ENCODE data around the gene PDXK. TPM values are rescaled to one million over a fixed set of nuclear protein-coding genes. Genes with fewer than 3 reads are reported as not detected.

The PDXK gene
- polyA plus RNA-seq, 1 donor from 2014 or later, result 22.8 TPM

DNA sequence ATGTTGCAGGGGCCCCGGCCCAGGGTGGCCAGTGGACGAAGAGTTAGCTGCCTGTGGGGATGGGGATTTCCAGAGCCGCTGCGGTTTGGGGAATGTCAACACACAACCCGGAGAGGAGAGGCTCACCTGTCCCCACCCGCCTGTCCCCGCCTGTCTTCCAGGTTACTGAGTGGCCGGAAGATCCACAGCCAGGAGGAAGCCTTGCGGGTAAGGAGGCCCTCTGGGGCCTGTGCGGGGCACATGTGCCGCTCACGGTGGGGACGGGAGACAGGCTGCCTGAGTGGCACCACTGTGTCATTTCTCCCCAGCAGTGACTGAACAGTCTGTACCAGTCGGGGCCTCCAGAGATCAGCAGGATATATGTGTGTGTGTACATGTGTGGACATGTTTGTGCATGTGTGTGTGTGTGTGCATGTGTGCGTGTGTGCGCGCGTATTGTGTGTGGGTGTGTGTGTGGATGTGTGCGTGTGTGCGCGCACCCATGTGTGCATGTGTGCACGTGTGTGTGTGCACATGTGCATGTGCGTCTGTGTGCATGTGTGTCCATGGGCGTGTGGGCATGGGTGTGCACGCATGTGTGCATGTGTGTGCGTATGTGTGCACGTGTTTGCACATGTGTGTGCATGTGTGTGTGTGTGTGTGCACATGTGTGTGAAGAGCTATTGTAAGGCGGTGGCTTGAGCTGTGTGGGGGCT lies 31.6 kb downstream of the PDXK start:
- Histone ChIP-seq H3K9me2 (ENCODE audit: insufficient read depth, low read length) (no peaks in the 10 kb centered on the region), H3K27me3 (ENCODE audit: insufficient read depth, low read depth, low read length) (no peaks in the 10 kb centered on the region), H4K20me1 (ENCODE audit: insufficient read depth) (no peaks in the 10 kb centered on the region), H3K79me2 (replicated peaks; ENCODE audit: insufficient read depth, low read length) (no peaks in the 10 kb centered on the region), H3K9ac (ENCODE audit: low read length) (no peak overlapping the region), H3F3A (ENCODE audit: insufficient read depth, low read length, poor library complexity, severe bottlenecking) (no peaks in the 10 kb centered on the region), H3K4me3 (ENCODE audit: low read length) (no peak overlapping the region), H3K9me3 (ENCODE audit: low read length) (no peaks in the 10 kb centered on the region), H2AFZ (ENCODE audit: low read depth, low read length) (no peak overlapping the region), H3K36me3 (ENCODE audit: insufficient read depth, low read length) (no peaks in the 10 kb centered on the region), H3K27ac (ENCODE audit: low read length) (no peak overlapping the region), H3K4me2 (ENCODE audit: low read length) (no peak overlapping the region)
- TF ChIP-seq EZH2 (IDR thresholded peaks at IDR 0.05; ENCODE audit: borderline replicate concordance, insufficient read depth, low read length, poor library complexity, severe bottlenecking), result no peak
- TF ChIP-seq TAF1 (IDR thresholded peaks at IDR 0.05; ENCODE audit: low read depth), result no peak
- TF ChIP-seq, protein P1, sequence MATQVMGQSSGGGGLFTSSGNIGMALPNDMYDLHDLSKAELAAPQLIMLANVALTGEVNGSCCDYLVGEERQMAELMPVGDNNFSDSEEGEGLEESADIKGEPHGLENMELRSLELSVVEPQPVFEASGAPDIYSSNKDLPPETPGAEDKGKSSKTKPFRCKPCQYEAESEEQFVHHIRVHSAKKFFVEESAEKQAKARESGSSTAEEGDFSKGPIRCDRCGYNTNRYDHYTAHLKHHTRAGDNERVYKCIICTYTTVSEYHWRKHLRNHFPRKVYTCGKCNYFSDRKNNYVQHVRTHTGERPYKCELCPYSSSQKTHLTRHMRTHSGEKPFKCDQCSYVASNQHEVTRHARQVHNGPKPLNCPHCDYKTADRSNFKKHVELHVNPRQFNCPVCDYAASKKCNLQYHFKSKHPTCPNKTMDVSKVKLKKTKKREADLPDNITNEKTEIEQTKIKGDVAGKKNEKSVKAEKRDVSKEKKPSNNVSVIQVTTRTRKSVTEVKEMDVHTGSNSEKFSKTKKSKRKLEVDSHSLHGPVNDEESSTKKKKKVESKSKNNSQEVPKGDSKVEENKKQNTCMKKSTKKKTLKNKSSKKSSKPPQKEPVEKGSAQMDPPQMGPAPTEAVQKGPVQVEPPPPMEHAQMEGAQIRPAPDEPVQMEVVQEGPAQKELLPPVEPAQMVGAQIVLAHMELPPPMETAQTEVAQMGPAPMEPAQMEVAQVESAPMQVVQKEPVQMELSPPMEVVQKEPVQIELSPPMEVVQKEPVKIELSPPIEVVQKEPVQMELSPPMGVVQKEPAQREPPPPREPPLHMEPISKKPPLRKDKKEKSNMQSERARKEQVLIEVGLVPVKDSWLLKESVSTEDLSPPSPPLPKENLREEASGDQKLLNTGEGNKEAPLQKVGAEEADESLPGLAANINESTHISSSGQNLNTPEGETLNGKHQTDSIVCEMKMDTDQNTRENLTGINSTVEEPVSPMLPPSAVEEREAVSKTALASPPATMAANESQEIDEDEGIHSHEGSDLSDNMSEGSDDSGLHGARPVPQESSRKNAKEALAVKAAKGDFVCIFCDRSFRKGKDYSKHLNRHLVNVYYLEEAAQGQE (IDR thresholded peaks at IDR 0.05; ENCODE audit: borderline replicate concordance), result no peak
- no peak for TF ChIP-seq RAD21 (conservative IDR thresholded peaks at IDR 0.05)
- TF ChIP-seq POLR2AphosphoS5 (IDR thresholded peaks at IDR 0.05), result no peak
- TF ChIP-seq SMC3 (conservative IDR thresholded peaks at IDR 0.05; ENCODE audit: poor library complexity), result no peak
- no peak for TF ChIP-seq EP300 (conservative IDR thresholded peaks at IDR 0.05; ENCODE audit: poor library complexity, severe bottlenecking)
- TF ChIP-seq, protein P2, sequence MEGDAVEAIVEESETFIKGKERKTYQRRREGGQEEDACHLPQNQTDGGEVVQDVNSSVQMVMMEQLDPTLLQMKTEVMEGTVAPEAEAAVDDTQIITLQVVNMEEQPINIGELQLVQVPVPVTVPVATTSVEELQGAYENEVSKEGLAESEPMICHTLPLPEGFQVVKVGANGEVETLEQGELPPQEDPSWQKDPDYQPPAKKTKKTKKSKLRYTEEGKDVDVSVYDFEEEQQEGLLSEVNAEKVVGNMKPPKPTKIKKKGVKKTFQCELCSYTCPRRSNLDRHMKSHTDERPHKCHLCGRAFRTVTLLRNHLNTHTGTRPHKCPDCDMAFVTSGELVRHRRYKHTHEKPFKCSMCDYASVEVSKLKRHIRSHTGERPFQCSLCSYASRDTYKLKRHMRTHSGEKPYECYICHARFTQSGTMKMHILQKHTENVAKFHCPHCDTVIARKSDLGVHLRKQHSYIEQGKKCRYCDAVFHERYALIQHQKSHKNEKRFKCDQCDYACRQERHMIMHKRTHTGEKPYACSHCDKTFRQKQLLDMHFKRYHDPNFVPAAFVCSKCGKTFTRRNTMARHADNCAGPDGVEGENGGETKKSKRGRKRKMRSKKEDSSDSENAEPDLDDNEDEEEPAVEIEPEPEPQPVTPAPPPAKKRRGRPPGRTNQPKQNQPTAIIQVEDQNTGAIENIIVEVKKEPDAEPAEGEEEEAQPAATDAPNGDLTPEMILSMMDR (IDR thresholded peaks at IDR 0.05; ENCODE audit: poor library complexity, severe bottlenecking), result no peak
- TF ChIP-seq MXI1 (conservative IDR thresholded peaks at IDR 0.05; ENCODE audit: poor library complexity, severe bottlenecking), result no peak

DNA sequence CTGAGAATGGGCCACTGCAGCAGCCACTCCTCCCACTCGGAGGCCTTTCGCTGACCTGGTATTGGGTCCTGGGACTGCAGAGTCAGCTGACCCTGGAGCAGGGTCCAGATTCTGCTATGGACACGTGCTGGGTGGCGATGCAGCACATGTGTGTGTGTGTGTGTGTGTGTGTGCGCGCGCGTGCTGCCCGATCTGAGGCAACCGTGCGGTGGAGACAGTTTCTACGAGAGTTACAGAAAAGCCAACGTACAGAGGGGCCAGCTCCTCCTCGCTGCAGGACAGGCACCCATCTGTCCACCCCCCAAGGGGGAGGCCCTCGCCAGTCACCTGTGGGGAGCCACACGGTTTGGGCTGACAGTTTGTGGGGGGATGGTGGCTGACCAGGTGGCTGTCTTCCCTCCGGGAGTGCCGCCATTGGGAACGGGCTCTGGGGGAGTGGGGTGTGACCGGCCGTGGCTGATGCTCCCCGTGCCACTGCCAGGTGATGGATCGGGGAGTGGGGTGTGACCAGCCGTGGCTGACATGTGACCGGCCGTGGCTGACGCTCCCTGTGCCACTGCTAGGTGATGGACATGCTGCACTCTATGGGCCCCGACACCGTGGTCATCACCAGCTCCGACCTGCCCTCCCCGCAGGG lies 33.1 kb downstream of the PDXK start:
- no peak overlapping the region for H3K9ac ChIP-seq (ENCODE audit: low read length)
- H3K36me3 ChIP-seq (ENCODE audit: insufficient read depth, low read length), result no peaks in the 10 kb centered on the region

More for the DNA sequence above, 33.1 kb downstream of the PDXK start:
- H2AFZ ChIP-seq (ENCODE audit: low read depth, low read length), result no peak overlapping the region
- no peaks in the 10 kb centered on the region for H3K9me2 ChIP-seq (ENCODE audit: insufficient read depth, low read length)
- no peak overlapping the region for H3K4me3 ChIP-seq (ENCODE audit: low read length)
- H4K20me1 ChIP-seq (ENCODE audit: insufficient read depth), result no peaks in the 10 kb centered on the region
- H3K9me3 ChIP-seq (ENCODE audit: low read length), result no peaks in the 10 kb centered on the region
- H3K27ac ChIP-seq (ENCODE audit: low read length), result no peak overlapping the region
- H3K27me3 ChIP-seq (ENCODE audit: insufficient read depth, low read depth, low read length), result no peaks in the 10 kb centered on the region
- H3K4me2 ChIP-seq (ENCODE audit: low read length), result no peak overlapping the region
- no peaks in the 10 kb centered on the region for H3K79me2 ChIP-seq (replicated peaks; ENCODE audit: insufficient read depth, low read length)
- H3F3A ChIP-seq (ENCODE audit: insufficient read depth, low read length, poor library complexity, severe bottlenecking), result no peaks in the 10 kb centered on the region
- TF ChIP-seq SMC3 (conservative IDR thresholded peaks at IDR 0.05; ENCODE audit: poor library complexity) (no peak), EP300 (conservative IDR thresholded peaks at IDR 0.05; ENCODE audit: poor library complexity, severe bottlenecking) (no peak), RAD21 (conservative IDR thresholded peaks at IDR 0.05) (no peak)
